GM23338 (cell line): ENCODE data around the gene TM6SF1.

Experiments
- POLR2AphosphoS5 ChIP-seq: IDR thresholded peaks from 2 replicates; pipeline ENCODE4 v1.6.1; 2016; ENCODE audit warnings: antibody characterized with exemption, low read depth
- TF ChIP-seq, protein P1 (sequence below), 2 experiments: fragments of 200-600 bp in 1 of 2; sonication (generic) in 1 of 2; conservative IDR thresholded peaks; 2 replicates each; pipeline versions ENCODE4 v1.5.1 to v1.6.1; 2016 to 2017; ENCODE audit warnings: antibody characterized with exemption in 2 of 2, low read depth in 2 of 2, mild to moderate bottlenecking in 2 of 2, moderate library complexity in 1 of 2

DNA sequence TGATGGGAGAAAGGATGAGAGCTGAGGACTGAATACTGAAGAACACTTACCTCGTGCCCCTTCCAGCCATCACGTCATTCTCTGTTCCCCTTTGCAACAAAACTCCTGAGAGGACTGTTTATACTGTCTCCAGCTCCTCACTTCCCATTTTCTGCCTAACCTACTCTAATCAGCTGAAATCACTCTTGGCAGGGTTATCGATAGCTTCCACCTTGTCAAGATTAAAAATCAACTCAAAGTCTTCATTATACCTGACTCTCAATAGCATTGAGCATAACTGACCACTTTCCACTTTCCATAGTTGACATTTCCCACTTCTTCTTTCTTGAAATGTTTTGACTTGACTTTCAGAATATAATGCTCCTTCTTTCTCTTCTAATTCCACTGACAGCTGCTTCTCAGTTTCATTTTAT, 44.7 kb upstream of the TM6SF1 start:
- TF ChIP-seq, protein P1, sequence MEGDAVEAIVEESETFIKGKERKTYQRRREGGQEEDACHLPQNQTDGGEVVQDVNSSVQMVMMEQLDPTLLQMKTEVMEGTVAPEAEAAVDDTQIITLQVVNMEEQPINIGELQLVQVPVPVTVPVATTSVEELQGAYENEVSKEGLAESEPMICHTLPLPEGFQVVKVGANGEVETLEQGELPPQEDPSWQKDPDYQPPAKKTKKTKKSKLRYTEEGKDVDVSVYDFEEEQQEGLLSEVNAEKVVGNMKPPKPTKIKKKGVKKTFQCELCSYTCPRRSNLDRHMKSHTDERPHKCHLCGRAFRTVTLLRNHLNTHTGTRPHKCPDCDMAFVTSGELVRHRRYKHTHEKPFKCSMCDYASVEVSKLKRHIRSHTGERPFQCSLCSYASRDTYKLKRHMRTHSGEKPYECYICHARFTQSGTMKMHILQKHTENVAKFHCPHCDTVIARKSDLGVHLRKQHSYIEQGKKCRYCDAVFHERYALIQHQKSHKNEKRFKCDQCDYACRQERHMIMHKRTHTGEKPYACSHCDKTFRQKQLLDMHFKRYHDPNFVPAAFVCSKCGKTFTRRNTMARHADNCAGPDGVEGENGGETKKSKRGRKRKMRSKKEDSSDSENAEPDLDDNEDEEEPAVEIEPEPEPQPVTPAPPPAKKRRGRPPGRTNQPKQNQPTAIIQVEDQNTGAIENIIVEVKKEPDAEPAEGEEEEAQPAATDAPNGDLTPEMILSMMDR (conservative IDR thresholded peaks at IDR 0.05; ENCODE audit: low read depth in 2 of 2) = no peak
- TF ChIP-seq POLR2AphosphoS5 = no peak
